ENCODE measurements around the gene CDC40. TPM values are rescaled to one million over a fixed set of nuclear protein-coding genes. Genes with fewer than 3 reads are reported as not detected.

CDC40 gene
- total and polyA plus RNA-seq, 10 of the 15 experiments (the other 5 are each of a cell fraction or from before 2014, with no cell fraction given): 20.1 to 35.5 (median 26.1) TPM

DNA sequence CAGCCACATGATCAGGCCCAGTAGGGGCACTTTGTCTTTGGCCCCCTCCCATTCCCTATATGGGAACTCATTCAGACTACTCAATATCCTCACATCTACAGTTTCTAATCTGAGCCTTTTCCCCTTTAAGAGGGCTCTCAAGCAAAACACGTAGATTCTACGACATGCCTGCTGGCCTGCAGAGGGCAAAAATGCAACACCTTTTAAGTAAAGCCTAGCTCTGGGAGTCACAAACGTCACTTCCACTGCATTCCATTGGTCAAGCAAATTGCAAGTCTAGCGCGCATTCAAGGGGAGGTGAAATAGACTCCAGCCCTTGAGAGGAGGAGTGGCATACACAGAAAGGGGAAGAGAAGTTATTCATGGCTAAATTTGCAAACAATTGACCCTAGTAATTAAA, 70.6 kb downstream of the CDC40 start:
- 74% methylated on average over 5 of the region's 5 CpGs for WGBS (ENCODE audit: insufficient coverage, insufficient replicate concordance, low lambda C conversion rate, missing lambda C conversion rate)
- H3K4me1 ChIP-seq (ENCODE audit: control insufficient read depth, insufficient read depth, low read length): no peaks in the 10 kb centered on the region
- no peak for DNase-seq (ENCODE audit: low read depth, low spot score)
- H3K79me2 ChIP-seq (ENCODE audit: control insufficient read depth, insufficient read depth, low read length): no peaks in the 10 kb centered on the region
- ATAC-seq: no peak
- ChIA-PET SMC1A (ENCODE audit: uncharacterized antibody, unreplicated experiment) (no interaction called here), RAD21 (ENCODE audit: unreplicated experiment) (no interaction called here), POLR2A (no interaction called here), CTCF (no interaction called here)
- FAIRE-seq: no peak
- no peak for TF ChIP-seq RAD51 (IDR thresholded peaks at IDR 0.05)
- TF ChIP-seq HDAC6 (IDR thresholded peaks at IDR 0.05; ENCODE audit: unreplicated experiment): no peak
- TF ChIP-seq SMAD5 (IDR thresholded peaks at IDR 0.05; ENCODE audit: low read depth): no peak
- TF ChIP-seq STAT3 (IDR thresholded peaks at IDR 0.05; ENCODE audit: low read depth, low read length): no peak
- no peak for TF ChIP-seq SRF (IDR thresholded peaks at IDR 0.05; ENCODE audit: low read depth in 2 of 2, low read length in 2 of 2)
- no peak for TF ChIP-seq KLF5 (IDR thresholded peaks at IDR 0.05; ENCODE audit: partially characterized antibody)
- TF ChIP-seq, protein P1, sequence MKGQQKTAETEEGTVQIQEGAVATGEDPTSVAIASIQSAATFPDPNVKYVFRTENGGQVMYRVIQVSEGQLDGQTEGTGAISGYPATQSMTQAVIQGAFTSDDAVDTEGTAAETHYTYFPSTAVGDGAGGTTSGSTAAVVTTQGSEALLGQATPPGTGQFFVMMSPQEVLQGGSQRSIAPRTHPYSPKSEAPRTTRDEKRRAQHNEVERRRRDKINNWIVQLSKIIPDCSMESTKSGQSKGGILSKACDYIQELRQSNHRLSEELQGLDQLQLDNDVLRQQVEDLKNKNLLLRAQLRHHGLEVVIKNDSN (IDR thresholded peaks at IDR 0.05; ENCODE audit: borderline replicate concordance, extremely low read length, insufficient read depth, low read depth, low read length): no peak
- no peak for TF ChIP-seq IRF4 (IDR thresholded peaks at IDR 0.05; ENCODE audit: low read depth, low read length)
- no peak for TF ChIP-seq SP1 (IDR thresholded peaks at IDR 0.05; ENCODE audit: low read depth, low read length)
- TF ChIP-seq, protein P2, sequence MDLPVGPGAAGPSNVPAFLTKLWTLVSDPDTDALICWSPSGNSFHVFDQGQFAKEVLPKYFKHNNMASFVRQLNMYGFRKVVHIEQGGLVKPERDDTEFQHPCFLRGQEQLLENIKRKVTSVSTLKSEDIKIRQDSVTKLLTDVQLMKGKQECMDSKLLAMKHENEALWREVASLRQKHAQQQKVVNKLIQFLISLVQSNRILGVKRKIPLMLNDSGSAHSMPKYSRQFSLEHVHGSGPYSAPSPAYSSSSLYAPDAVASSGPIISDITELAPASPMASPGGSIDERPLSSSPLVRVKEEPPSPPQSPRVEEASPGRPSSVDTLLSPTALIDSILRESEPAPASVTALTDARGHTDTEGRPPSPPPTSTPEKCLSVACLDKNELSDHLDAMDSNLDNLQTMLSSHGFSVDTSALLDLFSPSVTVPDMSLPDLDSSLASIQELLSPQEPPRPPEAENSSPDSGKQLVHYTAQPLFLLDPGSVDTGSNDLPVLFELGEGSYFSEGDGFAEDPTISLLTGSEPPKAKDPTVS (IDR thresholded peaks at IDR 0.05; ENCODE audit: low read depth, low read length): no peak
- no peak for TF ChIP-seq ZNF207 (IDR thresholded peaks at IDR 0.05; ENCODE audit: borderline replicate concordance)
- TF ChIP-seq, protein P3, sequence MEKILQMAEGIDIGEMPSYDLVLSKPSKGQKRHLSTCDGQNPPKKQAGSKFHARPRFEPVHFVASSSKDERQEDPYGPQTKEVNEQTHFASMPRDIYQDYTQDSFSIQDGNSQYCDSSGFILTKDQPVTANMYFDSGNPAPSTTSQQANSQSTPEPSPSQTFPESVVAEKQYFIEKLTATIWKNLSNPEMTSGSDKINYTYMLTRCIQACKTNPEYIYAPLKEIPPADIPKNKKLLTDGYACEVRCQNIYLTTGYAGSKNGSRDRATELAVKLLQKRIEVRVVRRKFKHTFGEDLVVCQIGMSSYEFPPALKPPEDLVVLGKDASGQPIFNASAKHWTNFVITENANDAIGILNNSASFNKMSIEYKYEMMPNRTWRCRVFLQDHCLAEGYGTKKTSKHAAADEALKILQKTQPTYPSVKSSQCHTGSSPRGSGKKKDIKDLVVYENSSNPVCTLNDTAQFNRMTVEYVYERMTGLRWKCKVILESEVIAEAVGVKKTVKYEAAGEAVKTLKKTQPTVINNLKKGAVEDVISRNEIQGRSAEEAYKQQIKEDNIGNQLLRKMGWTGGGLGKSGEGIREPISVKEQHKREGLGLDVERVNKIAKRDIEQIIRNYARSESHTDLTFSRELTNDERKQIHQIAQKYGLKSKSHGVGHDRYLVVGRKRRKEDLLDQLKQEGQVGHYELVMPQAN (conservative IDR thresholded peaks at IDR 0.05): no peak
- TF ChIP-seq TARDBP (IDR thresholded peaks at IDR 0.05; ENCODE audit: borderline replicate concordance): no peak
- TF ChIP-seq, protein P4, sequence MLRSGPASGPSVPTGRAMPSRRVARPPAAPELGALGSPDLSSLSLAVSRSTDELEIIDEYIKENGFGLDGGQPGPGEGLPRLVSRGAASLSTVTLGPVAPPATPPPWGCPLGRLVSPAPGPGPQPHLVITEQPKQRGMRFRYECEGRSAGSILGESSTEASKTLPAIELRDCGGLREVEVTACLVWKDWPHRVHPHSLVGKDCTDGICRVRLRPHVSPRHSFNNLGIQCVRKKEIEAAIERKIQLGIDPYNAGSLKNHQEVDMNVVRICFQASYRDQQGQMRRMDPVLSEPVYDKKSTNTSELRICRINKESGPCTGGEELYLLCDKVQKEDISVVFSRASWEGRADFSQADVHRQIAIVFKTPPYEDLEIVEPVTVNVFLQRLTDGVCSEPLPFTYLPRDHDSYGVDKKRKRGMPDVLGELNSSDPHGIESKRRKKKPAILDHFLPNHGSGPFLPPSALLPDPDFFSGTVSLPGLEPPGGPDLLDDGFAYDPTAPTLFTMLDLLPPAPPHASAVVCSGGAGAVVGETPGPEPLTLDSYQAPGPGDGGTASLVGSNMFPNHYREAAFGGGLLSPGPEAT (IDR thresholded peaks at IDR 0.05; ENCODE audit: low read depth): no peak
- no peak for TF ChIP-seq JUND (IDR thresholded peaks at IDR 0.05; ENCODE audit: low read depth, low read length)
- TF ChIP-seq, protein P5, sequence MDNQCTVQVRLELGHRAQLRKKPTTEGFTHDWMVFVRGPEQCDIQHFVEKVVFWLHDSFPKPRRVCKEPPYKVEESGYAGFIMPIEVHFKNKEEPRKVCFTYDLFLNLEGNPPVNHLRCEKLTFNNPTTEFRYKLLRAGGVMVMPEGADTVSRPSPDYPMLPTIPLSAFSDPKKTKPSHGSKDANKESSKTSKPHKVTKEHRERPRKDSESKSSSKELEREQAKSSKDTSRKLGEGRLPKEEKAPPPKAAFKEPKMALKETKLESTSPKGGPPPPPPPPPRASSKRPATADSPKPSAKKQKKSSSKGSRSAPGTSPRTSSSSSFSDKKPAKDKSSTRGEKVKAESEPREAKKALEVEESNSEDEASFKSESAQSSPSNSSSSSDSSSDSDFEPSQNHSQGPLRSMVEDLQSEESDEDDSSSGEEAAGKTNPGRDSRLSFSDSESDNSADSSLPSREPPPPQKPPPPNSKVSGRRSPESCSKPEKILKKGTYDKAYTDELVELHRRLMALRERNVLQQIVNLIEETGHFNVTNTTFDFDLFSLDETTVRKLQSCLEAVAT (IDR thresholded peaks at IDR 0.05): no peak
- TF ChIP-seq CREM (IDR thresholded peaks at IDR 0.05; ENCODE audit: low read depth): no peak
- TF ChIP-seq ASH2L (IDR thresholded peaks at IDR 0.05; ENCODE audit: borderline replicate concordance, low read depth): no peak
- no peak for TF ChIP-seq TBL1XR1 (IDR thresholded peaks at IDR 0.05; ENCODE audit: low read depth, low read length)
- TF ChIP-seq CREB1 (IDR thresholded peaks at IDR 0.05; ENCODE audit: low read depth): no peak
- no peak overlapping the region for H3K4me2 ChIP-seq (ENCODE audit: control insufficient read depth, insufficient read depth)
- in situ Hi-C loops (cut with MboI): no loop called here
- no peak overlapping the region for H3K27ac ChIP-seq (ENCODE audit: control insufficient read depth, insufficient read depth)
- H2AFZ ChIP-seq (ENCODE audit: control insufficient read depth, low read depth, low read length): no peak overlapping the region
- intact Hi-C loops (cut with micrococcal nuclease; ENCODE audit: unreplicated experiment): no loop called here
- no peaks in the 10 kb centered on the region for H4K20me1 ChIP-seq (ENCODE audit: control insufficient read depth, insufficient read depth)
- H3K36me3 ChIP-seq (ENCODE audit: control insufficient read depth in 2 of 2, insufficient read depth in 2 of 2, low read length in 1 of 2): no peaks in the 10 kb centered on the region
- no peaks in the 10 kb centered on the region for H3K27me3 ChIP-seq (replicated peaks in 1 of 2; ENCODE audit: control insufficient read depth in 2 of 2, insufficient read depth in 2 of 2, low read length in 1 of 2)
- H3K9me3 ChIP-seq (replicated peaks; ENCODE audit: control insufficient read depth, insufficient read depth, low read length): no peaks in the 10 kb centered on the region
- no TSS peak for BruUV-seq (replicated peaks)
- no peak overlapping the region for H3K9ac ChIP-seq (ENCODE audit: control insufficient read depth, insufficient read depth, low read length)
- no peak overlapping the region for H3K4me3 ChIP-seq
